ENCODE results near the gene CAMK2A.
"Not testable (repeated sequence)": the region's sequence is repeated elsewhere in the genome, so short reads cannot be mapped to it uniquely, and the experiment has no call there.

Gene CAMK2A

DNA sequence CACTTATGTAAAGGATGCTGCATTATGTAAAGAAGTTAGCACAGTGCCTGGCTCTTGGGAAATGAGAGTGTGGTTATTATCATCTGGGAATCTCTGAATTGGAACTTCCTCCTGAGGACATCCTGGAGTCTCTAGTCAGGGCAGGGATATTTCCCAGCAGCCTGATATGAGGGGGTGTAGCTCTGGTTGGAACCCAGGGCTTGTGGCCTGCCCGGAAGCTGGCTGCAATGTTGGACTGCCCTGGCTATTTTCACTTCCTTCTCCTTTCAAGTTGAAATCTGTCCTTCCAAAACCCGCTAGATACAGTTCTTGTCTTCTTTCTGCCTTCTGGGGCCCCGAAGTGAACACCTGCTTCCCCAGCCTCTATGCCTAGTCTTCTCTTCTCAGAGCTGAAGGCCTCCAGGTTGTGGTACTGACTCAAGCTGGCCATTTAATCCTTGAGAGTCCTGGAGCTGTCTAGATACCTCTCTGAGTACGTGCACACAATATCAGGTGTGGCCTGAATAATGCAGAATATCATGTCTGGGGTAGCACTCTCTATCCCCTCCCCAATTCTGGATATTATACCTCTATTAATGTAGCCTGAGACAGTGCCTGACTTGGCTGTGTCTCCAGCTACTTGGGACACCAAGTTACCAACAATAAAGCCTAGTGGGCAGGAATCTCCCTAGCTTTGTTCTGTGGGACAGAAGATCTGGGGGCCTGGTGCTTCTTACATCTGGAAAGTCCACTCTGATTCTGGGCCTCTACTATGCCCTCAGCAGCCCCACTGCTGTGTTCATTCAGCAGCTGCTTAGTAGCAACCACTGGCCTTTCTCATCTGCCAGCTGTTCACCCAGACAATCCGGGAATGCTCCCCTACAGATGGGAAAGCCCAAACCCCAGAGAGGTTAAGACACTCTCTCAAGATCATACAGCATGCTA, 54.7 kb downstream of the CAMK2A start:
- no peak for DNase-seq (ENCODE audit: low read depth)

DNA sequence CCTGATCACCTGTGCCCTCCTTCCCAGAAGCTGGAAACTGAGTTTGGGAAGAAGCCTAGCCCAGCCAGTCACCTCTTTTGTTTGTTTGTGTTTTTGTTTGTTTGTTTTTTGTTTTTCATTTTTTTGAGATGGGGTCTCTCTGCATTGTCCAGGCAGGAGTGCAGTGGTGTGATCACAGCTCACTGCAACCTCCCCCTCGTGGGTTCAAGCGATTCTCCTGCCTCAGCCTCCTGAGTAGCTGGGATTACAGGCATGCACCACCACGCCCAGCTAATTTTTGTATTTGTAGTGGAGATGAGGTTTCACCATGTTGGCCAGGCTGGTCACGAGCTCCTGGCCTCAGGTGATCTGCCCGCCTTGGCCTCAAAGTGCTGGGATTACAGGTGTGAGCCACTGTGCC, 55.9 kb downstream of the CAMK2A start:
- not testable (repeated sequence) for DNase-seq (ENCODE audit: low read depth)

DNA sequence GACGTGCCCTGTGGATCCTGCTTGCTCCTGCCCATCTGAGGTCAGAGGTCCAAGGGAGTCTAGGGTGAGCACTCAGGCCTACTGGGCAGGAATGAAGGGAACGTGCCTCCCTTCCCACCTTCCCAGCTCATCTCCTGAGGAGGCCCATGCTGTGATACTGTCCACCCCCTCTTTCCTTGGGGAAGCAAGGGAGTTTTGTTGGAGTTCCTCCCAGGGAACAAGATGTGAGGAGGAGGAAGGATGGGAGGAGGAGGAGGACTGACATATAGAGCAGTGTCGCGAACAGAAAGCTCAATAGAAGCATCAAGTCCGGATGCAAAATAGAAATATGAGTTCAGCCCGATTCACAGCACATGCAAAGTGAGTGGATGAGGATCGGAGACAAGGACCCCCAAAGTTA, 58.7 kb downstream of the CAMK2A start:
- DNase-seq (ENCODE audit: low read depth): no peak

DNA sequence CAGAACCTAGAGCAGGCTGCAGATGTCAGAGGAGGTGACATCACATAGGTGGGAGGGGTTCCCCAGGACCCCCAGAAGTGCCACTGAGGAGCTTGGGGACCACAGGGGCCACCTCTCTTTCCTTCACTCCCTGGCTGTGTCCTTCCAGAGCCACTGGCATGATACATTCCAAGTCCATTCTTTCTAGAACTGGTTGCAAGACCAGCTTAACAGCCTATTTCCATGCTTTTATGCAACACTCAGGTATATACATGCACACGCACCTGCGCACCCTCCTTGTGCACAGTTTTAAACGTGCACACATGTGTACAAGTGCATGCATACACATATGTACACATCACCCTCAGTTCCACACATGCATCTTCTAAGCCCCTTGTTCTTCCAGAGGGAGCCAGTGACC, 60.0 kb downstream of the CAMK2A start:
- no peak for DNase-seq (ENCODE audit: low read depth)

DNA sequence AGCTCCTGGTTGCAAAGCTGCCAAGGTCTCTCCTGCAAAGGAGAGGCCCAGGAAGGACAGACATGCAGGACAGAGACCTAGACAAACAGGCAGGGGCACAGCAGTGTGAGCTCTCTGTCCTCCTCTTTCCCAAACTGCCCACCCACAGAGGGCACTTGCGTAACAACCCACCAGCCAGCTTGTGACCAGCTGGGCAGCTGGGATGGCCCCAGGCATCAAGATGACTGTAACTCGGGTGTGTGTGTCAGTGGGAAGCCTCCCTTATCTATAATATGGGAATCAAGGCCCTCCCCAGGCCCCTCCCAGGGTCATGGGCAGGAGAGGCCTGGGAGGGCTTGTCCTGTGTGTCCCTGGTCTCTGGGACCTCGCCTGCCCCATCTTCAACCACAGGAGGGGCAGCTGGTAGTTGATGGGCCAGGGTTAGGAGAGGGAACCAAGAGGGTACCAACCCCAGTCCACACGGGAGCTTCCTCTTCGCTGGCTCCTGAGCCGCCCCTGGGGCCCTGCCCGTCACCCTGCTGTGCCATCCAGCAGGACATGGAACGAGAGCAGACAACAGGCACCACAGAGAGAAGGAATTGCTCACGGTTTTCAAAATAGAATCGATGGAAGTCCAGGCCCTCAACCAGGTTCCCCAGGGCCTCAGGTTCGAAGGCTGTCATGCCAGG, 61.8 kb downstream of the CAMK2A start:
- DNase-seq (ENCODE audit: low read depth): peak; percentile 31

DNA sequence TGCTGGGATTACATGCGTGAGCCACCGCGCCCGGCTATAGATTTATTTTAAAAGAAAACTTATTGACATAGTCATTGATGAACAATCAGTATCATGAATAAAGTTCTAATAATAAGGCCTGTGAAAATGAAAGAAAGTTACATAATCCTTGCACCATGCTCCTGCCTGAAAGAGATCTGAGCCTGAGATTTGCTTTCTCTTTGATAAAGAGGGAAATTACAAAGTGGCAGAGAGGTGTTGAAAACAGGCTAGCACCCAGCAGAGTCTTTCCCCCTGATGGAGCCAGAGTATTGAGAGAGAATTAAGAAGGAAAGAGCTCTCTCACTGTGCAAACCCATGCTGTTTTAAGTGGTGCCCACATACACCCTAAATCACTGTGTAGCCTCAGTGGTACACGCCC, 62.5 kb downstream of the CAMK2A start:
- no peak for DNase-seq (ENCODE audit: low read depth)

DNA sequence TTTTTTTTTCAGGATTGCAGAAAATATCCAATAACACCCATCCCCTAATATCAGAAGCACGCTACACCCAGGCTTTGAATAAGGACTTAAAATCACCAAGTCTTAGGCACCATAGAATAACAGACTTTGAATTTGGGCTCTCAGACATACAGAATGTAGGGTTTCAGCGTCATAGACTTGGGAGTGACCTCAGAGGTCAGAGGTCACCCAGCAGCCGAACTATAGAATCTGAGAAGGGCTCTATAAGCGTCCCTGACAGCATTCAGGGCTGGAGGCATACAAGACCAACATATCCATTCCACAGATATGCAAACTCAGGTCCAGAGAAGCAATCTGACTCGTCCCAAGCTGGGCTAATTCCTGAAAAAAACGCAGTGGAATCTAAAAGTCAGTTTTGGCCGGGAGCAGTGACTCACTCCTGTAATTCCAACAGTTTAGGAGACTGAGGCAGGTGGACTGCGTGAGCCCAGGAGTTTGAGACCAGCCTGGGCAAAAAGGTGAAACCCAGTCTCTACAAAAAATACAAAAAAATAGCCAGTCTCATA, 65.0 kb downstream of the CAMK2A start:
- DNase-seq (ENCODE audit: low read depth): no peak

DNA sequence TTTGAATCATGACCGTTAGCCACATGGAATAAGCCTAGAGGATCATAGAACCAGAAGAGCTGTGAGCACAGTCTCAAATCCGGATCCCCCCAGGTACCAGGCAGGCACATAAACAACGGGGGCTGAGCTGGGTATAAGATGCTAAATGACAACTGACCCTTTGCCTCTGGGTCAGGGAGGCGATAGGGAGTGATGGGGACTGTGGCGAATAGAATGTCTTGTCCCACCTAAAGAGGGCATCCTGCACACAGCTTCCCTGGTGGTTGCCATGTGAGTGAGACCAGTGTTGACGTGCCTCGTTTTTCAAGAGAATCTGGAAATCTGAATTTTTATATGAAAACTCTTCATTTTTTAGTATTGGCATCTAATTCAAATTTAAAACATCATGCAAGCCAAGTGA, 66.1 kb downstream of the CAMK2A start:
- no peak for DNase-seq (ENCODE audit: low read depth)

DNA sequence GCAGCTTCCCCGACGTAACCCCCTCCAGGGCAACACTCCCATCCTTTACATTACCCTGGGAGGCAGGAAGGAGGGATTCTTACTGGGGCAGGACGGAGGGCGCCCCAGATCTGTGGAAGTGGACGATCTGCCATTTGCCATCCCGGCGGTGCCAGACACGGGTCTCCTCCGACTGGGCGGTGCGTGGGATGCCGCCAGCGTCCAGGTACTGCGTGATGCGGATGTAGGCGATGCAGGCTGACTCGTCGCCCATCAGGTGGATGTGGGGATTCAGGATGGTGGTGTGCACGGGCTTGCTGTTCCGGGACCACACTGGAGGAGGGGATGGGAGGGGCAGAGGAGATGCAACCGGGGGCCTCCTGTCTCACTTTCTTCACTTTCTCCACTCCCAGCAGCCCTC, 66.7 kb downstream of the CAMK2A start:
- no peak for DNase-seq (ENCODE audit: low read depth)

DNA sequence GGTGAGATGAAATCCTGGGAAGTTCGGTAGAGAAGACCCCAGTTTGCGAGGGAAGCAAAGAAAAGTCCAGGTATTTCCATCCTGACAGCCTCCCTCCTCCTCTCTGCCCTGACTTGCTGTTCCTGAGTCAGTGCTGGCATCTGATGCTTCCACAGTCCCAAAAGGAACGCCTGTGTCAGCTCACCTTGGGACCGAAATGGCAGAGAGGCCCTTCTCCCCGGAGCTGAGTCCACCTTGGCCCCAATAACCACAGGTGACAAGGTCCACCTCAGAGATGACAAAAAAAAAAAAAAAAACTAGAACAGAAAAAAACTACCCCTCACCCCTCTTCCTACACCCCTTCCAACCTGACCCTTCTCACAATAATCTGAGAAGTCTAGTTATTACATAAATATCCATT, 68.1 kb downstream of the CAMK2A start:
- no peak for DNase-seq (ENCODE audit: low read depth)

DNA sequence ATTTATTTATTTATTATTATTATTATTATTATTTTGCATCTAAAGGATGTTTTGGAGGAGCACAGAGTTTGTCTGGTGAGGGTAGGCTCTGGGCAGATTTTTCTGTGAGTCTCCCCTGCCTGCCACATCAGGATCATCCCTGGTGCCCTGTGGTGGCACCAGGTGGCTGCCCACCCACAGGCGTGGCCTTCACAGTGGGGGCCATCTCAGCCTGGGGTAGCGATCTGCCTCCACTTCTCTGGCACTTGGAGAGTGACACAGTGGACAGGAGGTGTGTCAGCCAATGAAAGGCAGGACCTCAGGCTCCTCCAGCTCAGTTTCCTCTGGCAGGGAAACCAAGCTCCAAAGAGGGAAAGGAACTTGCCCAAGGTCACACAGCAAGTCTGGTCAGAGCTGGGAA, 69.7 kb downstream of the CAMK2A start:
- no peak for DNase-seq (ENCODE audit: low read depth)

DNA sequence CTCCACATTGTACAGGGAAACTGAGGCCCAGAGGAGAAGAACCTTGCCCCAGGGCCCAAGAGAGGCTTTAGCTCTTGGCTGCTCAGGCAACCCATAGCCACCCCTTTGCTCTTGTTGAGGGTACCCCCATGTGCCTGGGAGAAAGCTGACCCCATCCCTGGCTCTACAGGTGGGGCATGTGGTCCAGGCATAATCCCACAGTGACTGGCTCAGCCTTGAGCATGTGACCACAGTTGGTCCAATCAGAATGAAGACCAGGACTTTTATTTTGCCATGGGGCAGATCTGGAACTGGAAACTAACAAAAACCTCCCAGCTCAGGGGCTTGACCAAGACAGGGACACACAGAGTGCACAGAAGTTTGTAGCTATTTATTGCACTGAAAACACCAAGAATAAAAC, 70.4 kb downstream of the CAMK2A start:
- no peak for DNase-seq (ENCODE audit: low read depth)

DNA sequence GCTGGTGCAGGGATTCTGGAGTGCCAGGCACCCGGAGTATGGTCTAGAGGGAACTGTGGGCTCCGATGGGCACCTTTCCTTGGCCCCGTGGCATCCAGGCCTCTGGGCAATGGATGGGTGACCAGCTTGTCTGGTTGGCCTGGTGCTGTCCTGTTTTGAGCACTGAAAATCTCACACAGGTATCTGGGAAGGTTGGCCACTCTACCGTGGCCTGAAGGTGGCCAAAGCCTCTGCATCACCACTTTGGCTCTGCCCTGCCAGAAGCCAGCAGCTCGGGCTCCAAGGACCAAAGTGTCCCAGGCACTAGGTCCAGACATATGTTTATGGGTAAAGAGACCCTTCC, 70.9 kb downstream of the CAMK2A start:
- no peak for DNase-seq (ENCODE audit: low read depth)

DNA sequence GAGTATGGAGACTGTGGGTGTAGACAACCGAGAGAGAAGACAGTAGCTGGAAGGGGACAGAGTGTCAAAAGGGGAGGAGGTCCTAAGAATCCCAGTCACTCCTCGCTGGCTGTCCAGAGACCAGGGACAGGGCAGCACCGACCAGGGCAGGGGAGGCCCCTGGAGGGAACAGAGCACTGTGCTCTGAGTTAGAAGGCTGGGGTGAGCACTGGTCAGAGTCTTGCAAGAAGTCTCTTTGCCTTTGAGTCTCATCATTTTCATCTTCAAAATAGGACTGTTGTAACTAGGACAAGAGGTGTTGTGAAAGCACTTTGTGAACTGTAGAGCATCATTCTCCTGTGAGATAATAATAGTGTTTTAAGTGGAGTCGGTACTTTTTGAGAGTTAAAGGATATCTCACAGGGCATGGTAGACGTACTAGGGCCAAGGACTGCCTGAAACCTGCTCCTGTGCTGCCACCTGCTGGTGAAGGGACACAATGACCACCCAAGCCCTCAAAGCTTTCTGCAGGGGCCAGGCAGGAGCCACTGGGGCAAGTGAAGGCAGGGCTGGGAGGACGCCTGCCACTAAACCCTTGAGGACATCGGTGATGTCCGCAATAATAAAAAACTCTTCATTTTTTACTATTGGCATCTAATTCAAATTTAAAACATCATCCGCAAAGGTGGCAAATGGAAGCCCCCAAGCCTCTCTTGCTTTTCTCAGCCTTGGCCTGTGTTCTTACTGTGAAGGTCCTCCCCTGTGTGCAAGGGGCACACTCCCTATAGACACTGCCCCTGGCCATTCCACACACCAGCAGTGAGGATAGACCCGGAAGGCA, 71.5 kb downstream of the CAMK2A start:
- DNase-seq (ENCODE audit: low read depth): peak; percentile 72

DNA sequence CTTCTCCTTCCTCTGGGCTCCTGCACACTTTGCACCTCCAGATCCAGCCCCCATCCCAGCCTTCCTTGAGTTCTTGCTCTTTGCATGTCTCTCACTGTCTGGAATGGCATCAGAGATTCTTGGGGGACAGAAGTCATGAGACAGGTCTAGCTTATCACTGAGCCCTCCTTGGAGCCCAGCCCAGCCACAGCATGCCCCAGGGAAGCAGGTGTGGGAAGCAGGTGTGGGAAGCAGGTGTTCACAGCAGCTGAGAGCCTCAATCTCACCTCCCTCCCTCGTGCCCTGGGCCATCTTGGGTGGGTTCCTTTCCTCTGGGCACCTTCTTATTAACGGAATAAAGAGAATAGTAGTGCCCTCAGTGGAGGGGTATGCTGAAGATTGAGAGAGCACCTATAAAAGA, 72.5 kb downstream of the CAMK2A start:
- no peak for DNase-seq (ENCODE audit: low read depth)

DNA sequence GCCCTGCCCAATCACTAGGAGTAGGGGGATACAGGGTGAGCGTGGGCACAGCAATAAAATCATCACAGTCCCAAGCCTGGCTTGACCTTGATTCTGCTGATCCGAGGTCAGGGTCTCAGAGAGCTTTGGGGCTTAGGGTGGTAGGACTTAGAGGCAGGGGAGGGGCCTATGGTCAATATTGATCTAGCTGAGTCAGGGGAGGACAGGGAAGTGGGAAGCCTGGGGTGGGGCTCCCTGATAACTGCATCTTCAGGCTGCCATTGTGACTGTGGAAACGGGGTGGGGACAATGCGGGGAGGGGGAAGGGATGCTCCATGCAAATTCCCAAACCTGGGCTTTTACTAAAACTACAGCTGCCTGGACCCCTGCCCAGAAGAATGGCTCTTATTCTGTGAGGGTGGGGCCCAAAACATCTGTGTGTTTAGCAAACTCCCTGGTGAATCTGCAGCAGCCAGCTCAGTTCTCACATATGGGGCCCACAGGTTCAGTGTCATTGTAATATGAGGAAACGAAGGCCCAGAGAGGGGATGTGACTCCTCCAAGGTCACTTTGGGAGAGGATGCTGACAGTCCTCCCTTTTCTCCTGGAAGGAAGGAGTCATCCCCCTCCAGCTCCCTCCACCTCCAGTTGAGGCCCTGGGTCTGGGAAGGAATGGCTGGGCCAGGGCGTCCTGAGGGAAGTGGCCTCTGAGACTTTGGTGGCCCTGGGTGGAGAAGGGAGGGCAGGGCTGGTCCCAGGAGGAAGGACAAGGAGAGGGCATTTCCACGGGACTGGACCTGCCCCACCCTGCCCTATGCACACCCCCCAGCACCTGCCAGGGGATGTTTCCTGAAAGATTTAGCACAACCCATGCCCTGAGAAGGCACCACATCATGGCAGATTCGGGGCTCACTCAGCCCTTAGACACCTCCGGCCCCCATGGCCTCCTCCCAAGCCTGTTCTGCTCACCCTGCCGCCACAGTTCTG, 73.3 kb downstream of the CAMK2A start:
- DNase-seq (ENCODE audit: low read depth): no peak

DNA sequence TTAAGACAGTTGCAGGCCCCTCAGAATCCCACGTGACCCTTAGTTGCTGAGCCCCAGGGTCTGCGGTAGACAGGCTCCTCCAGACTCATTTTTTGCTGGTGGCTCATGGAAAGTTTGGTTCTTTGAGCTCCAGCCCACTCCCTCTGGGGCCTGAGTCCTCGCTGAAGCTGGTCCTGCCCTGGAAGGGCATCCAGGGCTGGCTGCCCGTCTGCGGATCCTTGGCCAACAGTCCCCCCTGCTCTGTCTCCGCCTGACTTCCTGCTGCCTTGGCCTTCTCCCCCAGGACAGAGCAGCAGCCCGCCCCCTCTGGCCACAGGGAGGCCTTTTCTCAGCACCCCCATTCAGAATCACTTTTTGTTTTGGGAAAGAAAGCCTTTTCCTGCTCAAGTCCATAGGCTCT, 75.3 kb downstream of the CAMK2A start:
- no peak for DNase-seq (ENCODE audit: low read depth)

DNA sequence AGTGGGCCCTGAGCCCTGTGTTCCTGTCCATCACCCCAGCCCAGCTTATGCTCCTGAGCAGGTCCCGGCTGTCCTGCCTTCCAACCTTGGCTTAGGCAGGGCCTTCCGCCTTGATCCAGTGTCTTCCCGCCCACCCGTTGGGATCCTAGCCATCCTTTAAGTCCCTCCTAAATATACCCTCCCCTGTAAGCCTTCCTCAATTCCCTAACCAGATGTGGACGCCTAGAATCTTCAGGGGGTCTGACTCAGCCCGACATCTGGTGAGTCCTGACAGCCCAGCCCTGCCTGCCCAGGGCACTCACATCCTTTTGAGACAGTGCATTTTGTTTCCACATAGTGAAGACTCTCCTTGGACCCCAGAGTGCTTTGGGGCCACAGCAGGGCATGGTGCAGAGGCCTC, 76.0 kb downstream of the CAMK2A start:
- DNase-seq (ENCODE audit: low read depth): no peak

DNA sequence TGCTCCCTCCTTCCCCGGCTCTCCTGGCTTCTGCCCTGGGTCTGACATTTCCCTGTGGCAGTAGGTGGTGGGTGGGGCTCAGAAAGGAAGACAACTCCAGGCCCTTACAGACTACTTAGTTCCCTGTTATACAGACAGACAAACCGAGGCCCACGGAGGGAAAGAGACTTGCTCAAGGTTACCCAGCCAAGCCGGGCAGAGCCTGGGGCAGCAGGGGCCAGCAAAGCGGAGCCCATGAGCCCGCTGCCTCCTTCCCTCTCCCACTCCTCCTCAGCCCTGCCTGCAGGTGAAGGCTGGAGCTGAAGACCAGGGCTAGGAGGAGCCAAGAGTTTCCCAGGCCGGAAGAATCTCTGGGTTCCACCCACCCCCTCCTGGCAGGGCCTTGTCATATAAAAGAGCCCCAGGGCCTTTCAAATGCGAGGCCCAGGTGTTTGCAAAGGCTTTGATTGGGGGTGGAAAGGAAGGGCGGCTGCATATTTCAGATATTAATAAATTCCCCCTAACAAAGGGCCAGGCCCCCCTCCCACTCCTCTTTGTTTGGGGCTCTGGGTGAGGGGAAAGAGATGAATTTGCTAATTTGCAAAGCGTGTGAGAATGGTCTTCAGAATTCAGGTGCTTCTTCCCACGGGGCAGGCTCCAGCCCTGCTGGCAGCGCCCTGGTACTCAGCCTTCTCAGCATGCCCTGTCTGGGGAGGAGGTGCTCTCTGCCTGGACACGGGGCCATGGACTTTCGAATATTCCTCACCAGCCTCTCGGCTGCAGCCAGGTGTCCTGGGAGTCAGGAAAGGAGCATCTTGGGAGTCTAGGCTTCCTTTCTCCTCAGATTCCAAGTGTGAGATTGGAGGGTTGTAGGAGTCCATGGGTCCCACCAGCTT, 78.2 kb downstream of the CAMK2A start:
- no peak for DNase-seq (ENCODE audit: low read depth)

DNA sequence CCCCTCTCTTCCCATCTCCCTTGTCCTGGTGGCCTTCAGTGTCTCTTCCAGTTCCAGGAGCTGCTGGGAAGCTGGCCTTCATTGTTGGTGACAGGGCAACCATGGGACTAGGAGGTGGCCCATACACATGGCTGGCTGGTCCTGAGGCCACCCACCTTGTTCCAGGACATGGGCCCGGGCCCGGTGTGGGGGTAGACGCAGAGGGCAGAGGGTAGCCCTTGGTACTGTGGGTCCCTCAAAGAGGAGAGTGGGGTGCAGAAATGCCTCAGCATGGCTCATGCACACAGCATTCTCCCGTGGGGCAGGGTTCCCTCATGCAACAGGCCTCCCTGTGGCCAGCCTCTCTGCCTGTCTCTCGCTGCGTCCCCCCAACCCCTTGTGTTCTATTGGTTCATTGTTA, 78.9 kb downstream of the CAMK2A start:
- DNase-seq (ENCODE audit: low read depth): no peak

Measured in amniotic epithelial cell (primary cell).